Measurements from ENCODE around the gene DIS3L2.
"Not testable (repeated sequence)": the region's sequence is repeated elsewhere in the genome, so short reads cannot be mapped to it uniquely, and the experiment has no call there.

The DIS3L2 gene

DNA sequence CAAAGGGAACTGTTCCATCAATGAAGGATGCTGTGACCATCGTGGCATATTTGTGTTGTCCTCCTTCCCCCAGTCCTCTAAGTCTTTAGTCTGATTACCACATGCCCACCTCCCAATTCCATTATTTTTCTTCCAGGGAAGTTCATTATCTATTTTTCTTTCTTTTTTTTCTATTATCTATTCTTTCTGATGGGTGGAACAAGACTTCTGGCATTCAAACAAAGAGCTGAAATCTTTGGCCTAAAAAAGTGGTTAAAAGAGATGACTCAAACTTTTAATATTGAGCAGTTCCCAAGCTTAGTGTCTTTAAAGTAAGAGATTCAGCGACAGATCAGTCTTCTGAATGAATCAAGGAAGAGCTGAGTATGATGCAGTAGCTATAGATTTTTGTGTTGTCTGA lies 66.6 kb downstream of the DIS3L2 start:
- H3K27ac Mint-ChIP-seq, result no peak overlapping the region
- H3K36me3 Mint-ChIP-seq (ENCODE audit: low read depth), result peaks cover 86% of the 10 kb centered on the region
- no peak overlapping the region for H3K4me3 Mint-ChIP-seq
- no peaks in the 10 kb centered on the region for H3K27me3 Mint-ChIP-seq
- H3K9me3 Mint-ChIP-seq, result no peaks in the 10 kb centered on the region
- H3K4me1 Mint-ChIP-seq (ENCODE audit: low read depth), result peaks cover 31% of the 10 kb centered on the region

GRCh38 chr2:232028631-232029030 lies 67.1 kb downstream of the DIS3L2 start:
- Mint-ChIP-seq H3K4me3 (no peak overlapping the region), H3K4me1 (ENCODE audit: low read depth) (peaks cover 32% of the 10 kb centered on the region), H3K9me3 (no peaks in the 10 kb centered on the region), H3K36me3 (ENCODE audit: low read depth) (peaks cover 86% of the 10 kb centered on the region), H3K27ac (no peak overlapping the region), H3K27me3 (no peaks in the 10 kb centered on the region)

- peaks cover 4% of the 10 kb centered on the region for H3K9me3 Mint-ChIP-seq
- no peak overlapping the region for H3K4me3 Mint-ChIP-seq
- no peaks in the 10 kb centered on the region for H3K27me3 Mint-ChIP-seq
- H3K36me3 Mint-ChIP-seq (ENCODE audit: low read depth), result peaks cover 86% of the 10 kb centered on the region
- no peak overlapping the region for H3K27ac Mint-ChIP-seq
- H3K4me1 Mint-ChIP-seq (ENCODE audit: low read depth), result peaks cover 32% of the 10 kb centered on the region
Observed at GRCh38 chr2:232029346-232029745, 67.8 kb downstream of the DIS3L2 start.

GRCh38 chr2:232030229-232030628 lies 68.7 kb downstream of the DIS3L2 start:
- peaks cover 90% of the 10 kb centered on the region for H3K36me3 Mint-ChIP-seq (ENCODE audit: low read depth)
- H3K27ac Mint-ChIP-seq, result no peak overlapping the region
- peaks cover 32% of the 10 kb centered on the region for H3K4me1 Mint-ChIP-seq (ENCODE audit: low read depth)
- no peak overlapping the region for H3K4me3 Mint-ChIP-seq
- peaks cover 13% of the 10 kb centered on the region for H3K9me3 Mint-ChIP-seq
- H3K27me3 Mint-ChIP-seq, result no peaks in the 10 kb centered on the region

DNA sequence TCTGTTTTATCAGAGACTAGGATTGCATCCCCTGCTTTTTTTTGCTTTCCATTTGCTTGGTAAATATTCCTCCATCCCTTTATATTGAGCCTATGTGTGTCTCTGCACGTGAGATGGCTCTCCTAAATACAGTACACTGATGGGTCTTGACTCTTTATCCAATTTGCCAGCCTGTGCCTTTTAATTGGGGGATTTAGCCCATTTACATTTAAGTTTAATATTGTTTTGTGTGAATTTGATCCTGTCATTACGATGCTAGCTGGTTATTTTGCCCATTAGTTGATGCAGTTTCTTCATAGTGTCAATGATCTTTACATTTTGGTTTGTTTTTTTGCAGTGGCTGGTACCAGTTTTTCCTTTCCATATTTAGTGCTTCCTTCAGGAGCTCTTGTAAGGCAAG lies 73.8 kb downstream of the DIS3L2 start:
- Mint-ChIP-seq H3K36me3 (ENCODE audit: low read depth) (peaks cover 82% of the 10 kb centered on the region), H3K9me3 (peaks cover 21% of the 10 kb centered on the region), H3K4me1 (ENCODE audit: low read depth) (peaks cover 14% of the 10 kb centered on the region)
- not testable (repeated sequence) for H3K4me3 Mint-ChIP-seq, H3K27ac Mint-ChIP-seq, H3K27me3 Mint-ChIP-seq

DNA sequence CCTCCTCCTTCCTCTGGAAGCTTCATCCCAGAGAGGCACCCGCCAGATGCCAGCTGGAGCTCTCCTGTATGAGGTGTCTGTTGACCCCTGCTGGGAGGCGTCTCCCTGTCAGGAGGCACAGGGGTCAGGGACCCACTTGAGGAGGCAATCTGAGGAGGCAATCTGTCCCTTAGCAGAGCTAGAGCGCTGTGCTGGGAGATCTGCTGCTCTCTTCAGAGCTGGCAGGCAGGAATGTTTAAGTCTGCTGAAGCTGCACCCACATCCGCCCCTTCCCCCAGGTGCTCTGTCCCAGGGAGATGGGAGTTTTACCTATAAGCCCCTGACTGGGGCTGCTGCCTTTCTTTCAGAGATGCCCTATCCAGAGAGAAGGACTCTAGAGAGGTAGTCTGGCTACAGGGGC lies 75.4 kb downstream of the DIS3L2 start:
- peaks cover 14% of the 10 kb centered on the region for H3K4me1 Mint-ChIP-seq (ENCODE audit: low read depth)
- H3K27me3 Mint-ChIP-seq, H3K4me3 Mint-ChIP-seq, H3K27ac Mint-ChIP-seq: not testable (repeated sequence)
- H3K9me3 Mint-ChIP-seq, result peaks cover 21% of the 10 kb centered on the region
- H3K36me3 Mint-ChIP-seq (ENCODE audit: low read depth), result peaks cover 78% of the 10 kb centered on the region

- peaks cover 23% of the 10 kb centered on the region for H3K4me1 Mint-ChIP-seq (ENCODE audit: low read depth)
- no peak overlapping the region for H3K27ac Mint-ChIP-seq
- H3K4me3 Mint-ChIP-seq, result no peak overlapping the region
- H3K36me3 Mint-ChIP-seq (ENCODE audit: low read depth), result peaks cover 74% of the 10 kb centered on the region
- H3K9me3 Mint-ChIP-seq, result peaks cover 21% of the 10 kb centered on the region
- no peaks in the 10 kb centered on the region for H3K27me3 Mint-ChIP-seq
Observed at GRCh38 chr2:232038251-232038880, 76.9 kb downstream of the DIS3L2 start.

DNA sequence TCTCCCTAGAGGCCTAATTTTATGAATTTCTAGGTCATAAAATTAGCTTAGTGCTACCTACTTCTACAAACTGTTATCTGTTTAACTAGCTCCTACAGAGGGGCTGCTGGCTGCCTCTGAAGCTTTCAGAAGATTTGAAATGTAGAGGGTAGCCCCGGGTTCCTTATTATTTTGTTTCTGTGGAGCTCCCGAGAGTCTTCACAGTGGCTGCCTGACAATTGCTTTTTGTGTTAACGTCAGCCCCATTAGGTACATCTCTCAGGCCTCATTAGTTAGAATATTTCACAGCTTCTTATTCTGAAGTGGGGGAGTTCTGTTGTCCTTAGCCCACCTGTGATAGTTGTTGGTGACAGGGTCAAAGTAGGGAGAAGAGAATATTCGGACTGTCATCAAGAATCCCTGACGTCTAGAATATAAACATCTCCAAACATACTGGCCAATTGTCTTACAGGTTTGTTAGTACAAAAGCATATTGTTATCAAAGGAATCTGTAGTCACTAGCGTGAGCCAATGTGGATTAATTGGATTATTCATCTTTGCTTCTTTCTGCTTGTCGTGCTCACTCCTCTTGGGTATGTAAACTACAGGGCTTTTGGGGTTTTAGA lies 77.5 kb downstream of the DIS3L2 start:
- H3K4me3 Mint-ChIP-seq, result no peak overlapping the region
- peaks cover 25% of the 10 kb centered on the region for H3K4me1 Mint-ChIP-seq (ENCODE audit: low read depth)
- peaks cover 74% of the 10 kb centered on the region for H3K36me3 Mint-ChIP-seq (ENCODE audit: low read depth)
- H3K9me3 Mint-ChIP-seq, result peaks cover 21% of the 10 kb centered on the region
- H3K27ac Mint-ChIP-seq, result no peak overlapping the region
- no peaks in the 10 kb centered on the region for H3K27me3 Mint-ChIP-seq

GRCh38 chr2:232042911-232043574 lies 81.5 kb downstream of the DIS3L2 start:
- Mint-ChIP-seq H3K27me3 (no peaks in the 10 kb centered on the region), H3K36me3 (ENCODE audit: low read depth) (peaks cover 54% of the 10 kb centered on the region), H3K9me3 (no peaks in the 10 kb centered on the region), H3K27ac (no peak overlapping the region), H3K4me1 (ENCODE audit: low read depth) (peaks cover 18% of the 10 kb centered on the region), H3K4me3 (no peak overlapping the region)

- H3K4me3 Mint-ChIP-seq, result no peak overlapping the region
- no peaks in the 10 kb centered on the region for H3K27me3 Mint-ChIP-seq
- no peak overlapping the region for H3K27ac Mint-ChIP-seq
- no peaks in the 10 kb centered on the region for H3K9me3 Mint-ChIP-seq
- peaks cover 53% of the 10 kb centered on the region for H3K36me3 Mint-ChIP-seq (ENCODE audit: low read depth)
- peaks cover 13% of the 10 kb centered on the region for H3K4me1 Mint-ChIP-seq (ENCODE audit: low read depth)
Observed at GRCh38 chr2:232043966-232044365, 82.5 kb downstream of the DIS3L2 start.

GRCh38 chr2:232049350-232049749 lies 87.8 kb downstream of the DIS3L2 start:
- Mint-ChIP-seq H3K27ac (no peak overlapping the region), H3K4me3 (no peak overlapping the region), H3K27me3 (no peaks in the 10 kb centered on the region), H3K36me3 (ENCODE audit: low read depth) (peaks cover 18% of the 10 kb centered on the region), H3K9me3 (no peaks in the 10 kb centered on the region), H3K4me1 (ENCODE audit: low read depth) (no peaks in the 10 kb centered on the region)

- no peaks in the 10 kb centered on the region for H3K9me3 Mint-ChIP-seq
- no peak overlapping the region for H3K27ac Mint-ChIP-seq
- H3K27me3 Mint-ChIP-seq, result no peaks in the 10 kb centered on the region
- no peak overlapping the region for H3K4me3 Mint-ChIP-seq
- peaks cover 8% of the 10 kb centered on the region for H3K36me3 Mint-ChIP-seq (ENCODE audit: low read depth)
- H3K4me1 Mint-ChIP-seq (ENCODE audit: low read depth), result peaks cover 3% of the 10 kb centered on the region
Observed at GRCh38 chr2:232052591-232052990, 91.1 kb downstream of the DIS3L2 start.

- Mint-ChIP-seq H3K4me1 (ENCODE audit: low read depth) (peaks cover 15% of the 10 kb centered on the region), H3K36me3 (ENCODE audit: low read depth) (peaks cover 8% of the 10 kb centered on the region), H3K27me3 (no peaks in the 10 kb centered on the region), H3K9me3 (no peaks in the 10 kb centered on the region), H3K4me3 (no peak overlapping the region), H3K27ac (no peak overlapping the region)
Observed at GRCh38 chr2:232053777-232054176, 92.3 kb downstream of the DIS3L2 start.

GRCh38 chr2:232058063-232058877 lies 96.8 kb downstream of the DIS3L2 start:
- H3K27ac Mint-ChIP-seq, result no peak overlapping the region
- H3K36me3 Mint-ChIP-seq (ENCODE audit: low read depth), result peaks cover 17% of the 10 kb centered on the region
- H3K4me3 Mint-ChIP-seq, result no peak overlapping the region
- H3K4me1 Mint-ChIP-seq (ENCODE audit: low read depth), result peaks cover 31% of the 10 kb centered on the region
- H3K27me3 Mint-ChIP-seq, result no peaks in the 10 kb centered on the region
- H3K9me3 Mint-ChIP-seq, result peaks cover 5% of the 10 kb centered on the region

- Mint-ChIP-seq H3K4me1 (ENCODE audit: low read depth) (peaks cover 35% of the 10 kb centered on the region), H3K36me3 (ENCODE audit: low read depth) (peaks cover 20% of the 10 kb centered on the region), H3K27ac (no peak overlapping the region), H3K9me3 (peaks cover 5% of the 10 kb centered on the region), H3K27me3 (no peaks in the 10 kb centered on the region), H3K4me3 (no peak overlapping the region)
Observed at GRCh38 chr2:232058931-232059330, 97.4 kb downstream of the DIS3L2 start.
